ENCODE measurements around the gene EPM2A.

- TF ChIP-seq CTCF (IDR thresholded peaks at IDR 0.05; ENCODE audit: poor library complexity) (no peak), EZH2 (IDR thresholded peaks at IDR 0.05; ENCODE audit: borderline replicate concordance) (no peak), EZH2phosphoT487 (IDR thresholded peaks at IDR 0.05; ENCODE audit: low read depth, severe bottlenecking, unreplicated experiment) (no peak)
Observed at GRCh38 chr6:145685932-145686331, 49.4 kb downstream of the EPM2A start.
